ENCODE results near the gene SEMA6B. TPM values are rescaled to one million over a fixed set of nuclear protein-coding genes. Genes with fewer than 3 reads are reported as not detected.

Gene SEMA6B
- total and polyA plus RNA-seq, 2 of the 8 experiments (the other 6 are each of a cell fraction or from before 2014, with no cell fraction given) = 31.3 to 54.4 TPM

- no peaks in the 10 kb centered on the region for H3K27me3 ChIP-seq (replicated peaks in 1 of 4; ENCODE audit: control insufficient read depth in 3 of 4, extremely low read depth in 1 of 4, insufficient read depth in 3 of 4, low read length in 3 of 4)
- H2BK120ac ChIP-seq (replicated peaks; ENCODE audit: low read depth, low read length) = no peak overlapping the region
- no peak overlapping the region for H3K27ac ChIP-seq (ENCODE audit: low read depth, low read length)
- H4K20me1 ChIP-seq (replicated peaks in 1 of 2; ENCODE audit: control insufficient read depth in 1 of 2, insufficient read depth in 2 of 2, low read length in 2 of 2) = peaks cover 13 to 14% of the 10 kb centered on the region in 2 experiments
- CTCF ChIA-PET (ENCODE audit: partially characterized antibody) = interaction anchor here (0.6 to 14.7 kb wide), 13 partner anchors 7 to 169 kb away, joined by 3 to 316 read pairs (median 6); partner anchors contain the start of genes CHAF1A and PLIN5
- peaks cover 12% of the 10 kb centered on the region for H3K79me1 ChIP-seq (ENCODE audit: low read depth, low read length)
- H3K18ac ChIP-seq (ENCODE audit: extremely low read depth, low read length) = no peak overlapping the region
- no peak overlapping the region for H2BK20ac ChIP-seq (ENCODE audit: low read length)
- WGBS, 2 experiments (ENCODE audit: extremely low coverage in 1 of 2, insufficient coverage in 1 of 2, insufficient read length in 1 of 2, insufficient replicate concordance in 2 of 2, low coverage in 1 of 2, low lambda C conversion rate in 2 of 2, missing lambda C conversion rate in 1 of 2) = 90% methylated on average over 5 of the region's 5 CpGs; no CpG with 5 or more reads in 1 of the 2 experiments
- no peaks in the 10 kb centered on the region for H3K9me3 ChIP-seq (ENCODE audit: insufficient read depth in 2 of 2, low read depth in 1 of 2, low read length in 1 of 2)
- no peak overlapping the region for H3K23ac ChIP-seq (ENCODE audit: insufficient read length)
- no peaks in the 10 kb centered on the region for H3K36me3 ChIP-seq (ENCODE audit: control insufficient read depth in 2 of 4, insufficient read depth in 4 of 4, low read length in 3 of 4)
- H2AFZ ChIP-seq (ENCODE audit: low read length) = no peak overlapping the region
- no peak overlapping the region for H3K14ac ChIP-seq (ENCODE audit: insufficient read length)
- no peak for DNase-seq (ENCODE audit: low read depth in 1 of 2, low spot score in 2 of 2)
- POLR2A ChIA-PET (ENCODE audit: partially characterized antibody) = interaction anchor here (0.7 to 1.3 kb wide), 4 partner anchors 10 to 61 kb away, joined by 3 to 4 read pairs (median 3); no protein-coding TSS in a partner anchor
- no peak overlapping the region for H4K91ac ChIP-seq (replicated peaks; ENCODE audit: insufficient read length, low read length)
- no peak overlapping the region for H3K4me3 ChIP-seq (ENCODE audit: extremely low read depth in 1 of 4, insufficient read depth in 2 of 4, low read depth in 3 of 4, low read length in 4 of 4)
- no peak overlapping the region for H3K9ac ChIP-seq (replicated peaks in 1 of 4; ENCODE audit: extremely low read depth in 1 of 4, low read depth in 3 of 4, low read length in 3 of 4)
- H3K56ac ChIP-seq (replicated peaks; ENCODE audit: insufficient read length, low read depth, low read length) = no peak overlapping the region
- H4K8ac ChIP-seq (ENCODE audit: extremely low read depth, insufficient read depth, low read length) = no peak overlapping the region
- H4K5ac ChIP-seq (ENCODE audit: insufficient read length, low read depth, low read length) = no peak overlapping the region
- H3K23me2 ChIP-seq (ENCODE audit: low read depth, low read length) = no peaks in the 10 kb centered on the region
- no peak overlapping the region for H3K4me2 ChIP-seq (ENCODE audit: insufficient read depth in 1 of 2, low read depth in 2 of 2, low read length in 2 of 2)
- no peak for FAIRE-seq
- no peak overlapping the region for H3K4ac ChIP-seq (replicated peaks; ENCODE audit: insufficient read length, low read depth, low read length)
- no peak overlapping the region for H2BK5ac ChIP-seq (ENCODE audit: low read depth, low read length)
- H2BK15ac ChIP-seq (ENCODE audit: low read length) = no peak overlapping the region
- H2AK5ac ChIP-seq (ENCODE audit: low read depth, low read length) = no peak overlapping the region
- H2BK12ac ChIP-seq (ENCODE audit: low read depth, low read length) = no peak overlapping the region
- H3K79me2 ChIP-seq (ENCODE audit: control insufficient read depth in 1 of 2, insufficient read depth in 2 of 2, low read length in 2 of 2) = peaks cover 0 to 20% of the 10 kb centered on the region in 2 experiments; a peak in 1 of 4 replicates
- peaks cover 3 to 9% (median 8%) of the 10 kb centered on the region in 4 experiments for H3K4me1 ChIP-seq (replicated peaks in 1 of 4; ENCODE audit: control insufficient read depth in 3 of 4, insufficient read depth in 4 of 4, low read length in 3 of 4)
- TF ChIP-seq USF2 (IDR thresholded peaks at IDR 0.05; ENCODE audit: low read length) (no peak), CEBPB (IDR thresholded peaks at IDR 0.05; ENCODE audit: low read depth, low read length) (no peak)
These were observed 11.4 kb upstream of the SEMA6B start for GRCh38 chr19:4570916-4571304.

All from H1 (cell line).